Vagina (tissue), 2 donors: Measurements from ENCODE around the gene ORM2. TPM values are rescaled to one million over a fixed set of nuclear protein-coding genes. Genes with fewer than 3 reads are reported as not detected.
A peak's percentile ranks its signal among the peaks of the same experiment; 100 is the strongest.

Experiments
- DNase-seq, 2 donors: peaks; one replicate each; pipeline ENCODE4 v3.0.0-alpha.2; 2017; ENCODE audit errors: extremely low spot score in 2 of 2
- H3K27ac ChIP-seq: fragments of 200-600 bp; sonication (generic); one replicate; pipeline ENCODE4 v1.5.1; 2019
- H3K27me3 ChIP-seq: fragments of 200-600 bp; sonication (generic); one replicate; pipeline ENCODE4 v1.5.1; 2019
- H3K36me3 ChIP-seq, 2 donors: fragments of 200-600 bp; sonication (generic); one replicate each; pipeline ENCODE4 v1.5.1; 2017 to 2019
- H3K4me1 ChIP-seq: fragments of 200-600 bp; sonication (generic); one replicate; pipeline ENCODE4 v1.5.1; 2019
- H3K4me3 ChIP-seq, 2 donors: fragments of 200-600 bp; sonication (generic); 1 replicate in 1 of 2; 2 replicates in 1 of 2; pipeline ENCODE4 v1.5.1; 2016 to 2019
- H3K9me3 ChIP-seq: fragments of 200-600 bp; sonication (generic); one replicate; pipeline ENCODE4 v1.5.1; 2019
- CTCF ChIP-seq, 3 experiments: fragments of 450-650 bp in 2 of 3; fragments of 200-600 bp in 1 of 3; sonication (generic) in 1 of 3; IDR thresholded peaks; one replicate each; pipeline ENCODE4 v1.5.1; 2017 to 2019; ENCODE audit warnings: antibody characterized with exemption in 3 of 3, mild to moderate bottlenecking in 2 of 3, moderate library complexity in 2 of 3
- POLR2A ChIP-seq, 2 donors: fragments of 450-650 bp; IDR thresholded peaks; one replicate each; pipeline ENCODE4 v1.6.1; 2017; ENCODE audit warnings: antibody characterized with exemption in 2 of 2, mild to moderate bottlenecking in 2 of 2, moderate library complexity in 2 of 2
- POLR2AphosphoS5 ChIP-seq, 2 donors: sonication (generic); formaldehyde crosslinking; IDR thresholded peaks; one replicate each; pipeline ENCODE4 v1.9.0; 2017; ENCODE audit warnings: antibody characterized with exemption in 2 of 2, mild to moderate bottlenecking in 2 of 2, low read depth in 1 of 2; ENCODE audit not compliant: insufficient read depth in 1 of 2
- intact Hi-C: fragments of 100-400 bp; cut with DNase I; formaldehyde crosslinking; loops from one replicate; pipeline ENCODE4 v1.15.1; 2023
- total RNA-seq: library from RNA; depleted of rRNA; stranded (reverse); fragments of >200 nt; gene quantifications from one replicate; pipeline ENCODE4 v1.2.3, GENCODE V29; 2016

The ORM2 gene
- total RNA-seq, 1 donor from 2014 or later, result not detected

DNA sequence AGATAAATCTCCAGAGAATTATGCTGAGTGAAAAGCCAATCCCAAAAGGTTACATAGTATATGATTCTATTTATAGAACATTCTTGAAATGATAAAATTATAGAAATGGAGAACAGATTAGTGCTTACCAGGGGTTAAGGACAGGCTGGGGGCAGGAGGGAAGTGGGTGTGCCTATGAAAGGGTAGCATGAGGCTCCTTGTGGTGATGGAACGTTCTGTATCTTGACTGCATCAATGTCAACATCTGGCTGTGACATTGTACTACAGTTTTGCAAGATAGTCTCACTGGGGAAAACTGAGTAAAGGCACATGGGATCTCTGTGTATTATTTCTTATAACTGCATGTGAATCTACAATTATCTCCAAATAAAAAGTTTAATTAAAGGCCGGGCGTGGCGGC lies 22.3 kb downstream of the ORM2 start:
- Histone ChIP-seq H3K27me3 (no peaks in the 10 kb centered on the region), H3K27ac (no peak overlapping the region), H3K36me3 (peaks cover 4 to 73% of the 10 kb centered on the region in 2 donors), H3K4me1 (peaks cover 24% of the 10 kb centered on the region), H3K4me3 (no peak overlapping the region), H3K9me3 (no peaks in the 10 kb centered on the region)
- TF ChIP-seq POLR2AphosphoS5 (IDR thresholded peaks at IDR 0.05; ENCODE audit: insufficient read depth in 1 of 2, low read depth in 1 of 2), result peak in 1 of 2 donors; percentile 12
- TF ChIP-seq CTCF (IDR thresholded peaks at IDR 0.05), result no peak
- no peak for DNase-seq
- intact Hi-C loops, result no loop called here

GRCh38 chr9:114355821-114356220 lies 26.2 kb downstream of the ORM2 start:
- Histone ChIP-seq H3K27ac (no peak overlapping the region), H3K27me3 (no peaks in the 10 kb centered on the region), H3K4me1 (no peaks in the 10 kb centered on the region), H3K36me3 (peaks cover 4 to 85% of the 10 kb centered on the region in 2 donors), H3K4me3 (no peak overlapping the region), H3K9me3 (no peaks in the 10 kb centered on the region)
- TF ChIP-seq POLR2AphosphoS5 (IDR thresholded peaks at IDR 0.05; ENCODE audit: insufficient read depth in 1 of 2, low read depth in 1 of 2), result no peak
- TF ChIP-seq CTCF (IDR thresholded peaks at IDR 0.05), result no peak
- TF ChIP-seq POLR2A (IDR thresholded peaks at IDR 0.05), result no peak
- intact Hi-C loops, result no loop called here
- DNase-seq, result no peak

GRCh38 chr9:114356792-114357191 lies 27.1 kb downstream of the ORM2 start:
- H3K4me3 ChIP-seq, result no peak overlapping the region
- intact Hi-C loops, result no loop called here
- no peaks in the 10 kb centered on the region for H3K9me3 ChIP-seq
- no peak overlapping the region for H3K27ac ChIP-seq
- DNase-seq, result no peak
- TF ChIP-seq POLR2A (IDR thresholded peaks at IDR 0.05) (no peak), CTCF (IDR thresholded peaks at IDR 0.05) (no peak), POLR2AphosphoS5 (IDR thresholded peaks at IDR 0.05; ENCODE audit: insufficient read depth in 1 of 2, low read depth in 1 of 2) (no peak)
- H3K27me3 ChIP-seq, result no peaks in the 10 kb centered on the region
- no peaks in the 10 kb centered on the region for H3K4me1 ChIP-seq
- peaks cover 4 to 89% of the 10 kb centered on the region in 2 donors for H3K36me3 ChIP-seq

DNA sequence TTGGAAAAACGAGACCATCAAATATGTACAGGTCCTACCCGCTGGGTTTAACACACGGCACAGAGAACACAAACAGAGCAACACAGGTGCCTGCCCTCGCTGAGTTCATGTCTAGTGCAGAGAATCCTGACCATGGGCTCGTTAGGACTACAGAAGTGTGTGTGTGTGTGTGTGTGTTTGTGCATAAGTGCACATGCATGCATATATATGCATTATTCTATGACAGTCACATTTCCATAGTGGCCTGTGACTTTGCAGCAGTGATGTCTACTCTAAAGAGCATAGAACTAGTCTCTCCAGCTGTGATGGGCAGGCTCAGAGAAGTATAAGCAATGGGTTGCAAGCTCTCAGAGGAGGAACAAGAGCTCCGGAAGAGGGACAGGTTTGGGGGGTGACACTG lies 27.7 kb downstream of the ORM2 start:
- intact Hi-C loops, result no loop called here
- Histone ChIP-seq H3K4me1 (no peaks in the 10 kb centered on the region), H3K4me3 (no peak overlapping the region), H3K36me3 (peaks cover 4 to 91% of the 10 kb centered on the region in 2 donors), H3K9me3 (no peaks in the 10 kb centered on the region), H3K27ac (no peak overlapping the region), H3K27me3 (no peaks in the 10 kb centered on the region)
- no peak for DNase-seq
- TF ChIP-seq POLR2AphosphoS5 (IDR thresholded peaks at IDR 0.05; ENCODE audit: insufficient read depth in 1 of 2, low read depth in 1 of 2) (no peak), POLR2A (IDR thresholded peaks at IDR 0.05) (no peak), CTCF (IDR thresholded peaks at IDR 0.05) (no peak)

- intact Hi-C loops, result no loop called here
- Histone ChIP-seq H3K27me3 (no peaks in the 10 kb centered on the region), H3K4me1 (no peaks in the 10 kb centered on the region), H3K9me3 (no peaks in the 10 kb centered on the region), H3K36me3 (peaks cover 4 to 91% of the 10 kb centered on the region in 2 donors), H3K4me3 (no peak overlapping the region), H3K27ac (no peak overlapping the region)
- DNase-seq, result no peak
- TF ChIP-seq POLR2A (IDR thresholded peaks at IDR 0.05) (no peak), POLR2AphosphoS5 (IDR thresholded peaks at IDR 0.05; ENCODE audit: insufficient read depth in 1 of 2, low read depth in 1 of 2) (no peak), CTCF (IDR thresholded peaks at IDR 0.05) (no peak)
These were observed 28.3 kb downstream of the ORM2 start for GRCh38 chr9:114357911-114358328.
